Epithelial cell of esophagus (primary cell): Measurements from ENCODE around the gene ANKS1B.

Source experiments
- DNase-seq: peaks from one replicate; pipeline ENCODE4 v3.0.0; 2010; ENCODE audit warnings: low read depth
- H3K4me3 ChIP-seq: 2 replicates; pipeline ENCODE4 v1.5.1; 2011; ENCODE audit warnings: mild to moderate bottlenecking, low read length, control low read depth
- TF ChIP-seq, protein P1 (sequence below): IDR thresholded peaks from 2 replicates; pipeline ENCODE4 v1.5.1; 2011; ENCODE audit warnings: low read depth, mild to moderate bottlenecking, low read length, control low read depth, inconsistent platforms; ENCODE audit not compliant: insufficient read depth; ENCODE audit errors: missing control alignments

ANKS1B gene

DNA sequence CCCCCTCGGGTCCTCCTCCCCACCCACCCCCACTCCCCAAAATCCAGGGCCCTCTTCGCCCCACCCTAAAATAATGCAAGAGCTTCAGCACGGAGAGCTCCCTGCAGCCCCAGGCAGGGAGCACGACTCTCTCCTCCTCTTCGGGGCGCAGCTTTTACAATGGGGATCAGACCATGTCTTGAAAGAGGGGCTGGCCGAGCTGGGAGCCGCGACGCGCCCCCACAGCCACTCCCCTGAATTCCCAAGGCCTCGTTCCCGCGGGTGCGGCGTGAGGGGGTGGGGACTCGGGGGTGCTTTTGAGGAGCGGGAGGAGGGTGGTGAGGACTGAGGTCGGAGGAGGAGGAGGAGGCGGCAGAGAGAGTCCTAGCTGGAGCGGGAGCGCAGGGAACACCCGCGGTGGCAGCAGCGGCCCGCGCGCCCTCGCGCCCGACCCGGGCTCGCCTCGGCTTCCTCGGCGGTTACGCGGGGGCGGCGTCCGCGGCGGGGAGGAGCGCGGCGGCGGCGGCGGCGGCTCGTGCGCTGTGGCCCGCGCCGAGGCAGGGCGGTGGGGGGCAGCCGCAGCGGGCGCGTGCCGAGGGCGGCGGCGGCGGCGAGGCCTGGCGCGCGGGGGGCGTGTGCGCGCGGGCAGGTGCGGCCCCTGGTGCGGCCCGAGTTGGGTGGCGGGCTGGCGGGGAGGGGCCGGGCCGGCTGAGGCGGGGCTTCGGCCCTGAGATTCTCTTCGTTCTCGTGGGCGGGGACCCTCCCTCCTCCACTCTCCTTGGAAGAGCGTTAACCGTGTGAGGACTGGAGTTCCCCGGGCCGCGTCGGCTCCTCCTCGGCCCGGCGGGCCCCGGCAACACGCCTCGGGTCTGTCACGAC, at the start of gene ANKS1B:
TSS of gene ANKS1B (minus strand) at position 666 of the 858 bp plus-strand sequence. CDS start 699 bp downstream, outside the sequence.
- H3K4me3 ChIP-seq, result peak within 1 kb of the TSS; percentile 44

DNA sequence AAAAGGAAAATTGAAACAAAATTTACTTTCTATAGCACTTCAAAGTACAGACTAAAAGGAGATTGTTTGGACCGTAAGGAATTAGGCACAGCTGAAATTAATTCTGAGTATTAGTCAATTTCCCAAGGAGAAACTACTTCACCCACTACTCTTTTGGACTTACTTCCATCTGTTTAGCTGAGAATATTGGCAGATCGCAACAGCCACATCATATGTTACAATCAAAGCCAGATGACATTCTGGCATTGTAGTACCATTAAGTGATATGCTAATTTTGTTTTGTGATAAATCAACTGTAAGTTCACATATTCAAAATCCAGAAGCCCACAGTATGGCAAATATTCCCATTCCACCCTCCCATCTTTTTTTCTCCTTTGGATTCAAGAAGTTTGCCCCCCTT, 47.1 kb upstream of the ANKS1B start:
- H3K4me3 ChIP-seq, result no peak overlapping the region
- TF ChIP-seq, protein P1, sequence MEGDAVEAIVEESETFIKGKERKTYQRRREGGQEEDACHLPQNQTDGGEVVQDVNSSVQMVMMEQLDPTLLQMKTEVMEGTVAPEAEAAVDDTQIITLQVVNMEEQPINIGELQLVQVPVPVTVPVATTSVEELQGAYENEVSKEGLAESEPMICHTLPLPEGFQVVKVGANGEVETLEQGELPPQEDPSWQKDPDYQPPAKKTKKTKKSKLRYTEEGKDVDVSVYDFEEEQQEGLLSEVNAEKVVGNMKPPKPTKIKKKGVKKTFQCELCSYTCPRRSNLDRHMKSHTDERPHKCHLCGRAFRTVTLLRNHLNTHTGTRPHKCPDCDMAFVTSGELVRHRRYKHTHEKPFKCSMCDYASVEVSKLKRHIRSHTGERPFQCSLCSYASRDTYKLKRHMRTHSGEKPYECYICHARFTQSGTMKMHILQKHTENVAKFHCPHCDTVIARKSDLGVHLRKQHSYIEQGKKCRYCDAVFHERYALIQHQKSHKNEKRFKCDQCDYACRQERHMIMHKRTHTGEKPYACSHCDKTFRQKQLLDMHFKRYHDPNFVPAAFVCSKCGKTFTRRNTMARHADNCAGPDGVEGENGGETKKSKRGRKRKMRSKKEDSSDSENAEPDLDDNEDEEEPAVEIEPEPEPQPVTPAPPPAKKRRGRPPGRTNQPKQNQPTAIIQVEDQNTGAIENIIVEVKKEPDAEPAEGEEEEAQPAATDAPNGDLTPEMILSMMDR, result no peak
- DNase-seq, result no peak

More for the DNA sequence above, at the start of gene ANKS1B:
- peak; percentile 29 for DNase-seq
- TF ChIP-seq, protein P1, result no peak

DNA sequence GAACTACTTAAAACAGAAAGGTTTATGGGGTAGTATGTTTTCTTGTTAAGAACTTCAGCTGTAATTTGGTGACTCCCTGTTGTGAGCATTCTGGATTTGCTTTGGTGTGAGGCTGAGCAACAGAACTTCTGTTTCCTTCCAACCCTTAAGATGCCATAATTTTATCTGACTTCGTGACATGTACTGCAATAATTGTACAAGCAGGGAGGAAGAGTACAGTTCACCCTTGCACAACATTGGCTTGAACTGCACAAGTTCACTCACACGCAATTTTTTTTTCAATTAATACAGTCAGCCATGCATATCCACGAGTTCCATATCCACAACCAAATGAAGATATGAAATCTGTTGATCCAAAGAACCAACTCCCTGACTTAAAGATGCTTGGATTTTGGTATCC, 42.9 kb upstream of the ANKS1B start:
- H3K4me3 ChIP-seq, result no peak overlapping the region
- TF ChIP-seq, protein P1, result no peak
- no peak for DNase-seq

DNA sequence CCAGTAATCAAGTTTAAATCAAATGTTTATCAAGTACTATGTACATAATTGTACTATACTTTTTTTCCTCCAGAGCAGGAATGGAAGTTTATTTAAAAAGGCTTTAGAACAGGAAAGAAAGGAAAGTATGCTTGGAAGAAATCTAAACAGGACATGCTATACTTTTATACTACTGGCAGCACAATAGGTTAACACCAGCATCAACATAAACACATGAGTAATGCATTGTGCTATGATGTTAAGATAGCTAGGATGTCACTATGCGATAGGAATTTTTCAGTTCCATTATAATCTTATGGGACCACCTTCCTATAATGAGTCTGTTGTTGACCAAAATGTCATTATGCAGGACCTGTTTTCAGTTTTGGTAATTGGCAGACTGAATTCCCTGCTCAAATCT, 41.5 kb upstream of the ANKS1B start:
- TF ChIP-seq, protein P1, result no peak
- no peak overlapping the region for H3K4me3 ChIP-seq
- DNase-seq, result no peak

DNA sequence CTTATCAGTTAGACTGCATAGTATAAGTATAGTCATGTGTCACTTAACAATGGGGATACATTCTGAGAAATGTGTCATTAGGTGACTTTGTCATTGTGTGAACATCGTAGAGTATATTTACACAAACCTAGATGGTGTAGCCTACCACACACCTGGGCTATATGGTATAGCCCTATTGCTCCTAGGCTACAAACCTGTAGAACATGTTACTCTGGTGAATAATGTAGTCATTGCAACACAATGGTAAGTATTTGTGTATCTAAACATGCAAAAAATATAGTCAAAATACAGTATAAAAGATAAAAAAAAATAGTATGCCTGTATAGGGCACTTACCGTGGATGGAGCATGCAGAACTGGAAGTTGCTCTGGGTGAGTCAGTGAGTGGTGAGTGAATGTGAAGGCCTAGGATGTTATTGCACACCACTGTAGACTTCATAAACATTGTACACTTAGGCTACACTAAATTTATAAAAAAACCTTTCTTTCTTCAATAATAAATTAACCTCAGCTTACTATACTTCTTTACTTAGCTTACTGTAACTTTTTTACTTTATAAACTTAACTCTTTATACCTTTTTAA, 40.3 kb upstream of the ANKS1B start:
- TF ChIP-seq, protein P1, result no peak
- peak; percentile 50 for DNase-seq
- H3K4me3 ChIP-seq, result no peak overlapping the region

DNA sequence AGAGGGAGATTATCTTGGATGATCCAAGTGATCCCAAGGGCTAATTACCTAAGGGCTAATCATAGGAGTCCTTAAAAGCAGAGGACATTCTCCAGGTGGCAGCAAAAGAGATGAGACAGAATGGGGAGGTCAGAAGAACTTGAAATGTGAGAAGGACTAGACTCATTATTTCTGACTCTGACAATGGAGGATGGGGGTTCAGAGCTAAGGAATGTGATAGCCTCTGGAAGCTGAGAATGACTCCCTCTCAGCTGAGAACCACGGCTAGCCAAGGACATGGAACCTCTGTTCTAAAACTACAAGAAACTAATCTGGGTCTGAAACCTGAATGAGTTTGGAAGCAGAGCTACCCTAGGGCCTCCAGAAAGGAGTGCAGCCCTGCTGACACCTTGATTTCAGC, 35.6 kb upstream of the ANKS1B start:
- peak; percentile 6 for DNase-seq
- TF ChIP-seq, protein P1, result no peak
- no peak overlapping the region for H3K4me3 ChIP-seq
